ENCODE measurements around the gene LRRC45. TPM values are rescaled to one million over a fixed set of nuclear protein-coding genes. Genes with fewer than 3 reads are reported as not detected.

The LRRC45 gene
- total RNA-seq, 1 experiment from 2014 or later = 40.1 TPM

GRCh38 chr17:81993729-81994592, 29.1 kb upstream of the LRRC45 start:
- peaks cover 10 to 11% of the 10 kb centered on the region in 2 experiments; a peak in 3 of 4 replicates for H3K4me1 ChIP-seq (ENCODE audit: control insufficient read depth in 1 of 2, insufficient read depth in 2 of 2, low read length in 2 of 2)
- ChIA-PET RAD21 (ENCODE audit: low non-redundant PET in 1 of 2, low total read pairs in 2 of 2, uncharacterized antibody in 2 of 2, unreplicated experiment in 2 of 2) (no interaction called here), POLR2A (no interaction called here), CTCF (no interaction called here)
- no peaks in the 10 kb centered on the region for H3K9me3 ChIP-seq (ENCODE audit: control insufficient read depth in 1 of 2, insufficient read depth in 1 of 2, low read depth in 1 of 2, low read length in 2 of 2)
- no peak for DNase-seq (ENCODE audit: low read depth, low spot score)
- no peaks in the 10 kb centered on the region for H3K9me2 ChIP-seq (ENCODE audit: insufficient read depth)
- no peak overlapping the region for H3K4me3 ChIP-seq (replicated peaks in 1 of 2; ENCODE audit: low read depth in 1 of 2, low read length in 2 of 2)
- H3K79me2 ChIP-seq (ENCODE audit: insufficient read depth, low read length) = no peaks in the 10 kb centered on the region
- no peak overlapping the region for H2AFZ ChIP-seq (ENCODE audit: low read depth, low read length, poor library complexity, severe bottlenecking)
- ATAC-seq = no peak
- no peak overlapping the region for H3K9ac ChIP-seq (ENCODE audit: low read length)
- BruUV-seq (replicated peaks) = no TSS peak
- no peaks in the 10 kb centered on the region for H3K27me3 ChIP-seq (ENCODE audit: insufficient read depth, low read length)
- no peaks in the 10 kb centered on the region for H4K20me1 ChIP-seq (ENCODE audit: insufficient read depth)
- intact Hi-C loops (cut with micrococcal nuclease) = no loop called here
- H3K27ac ChIP-seq (ENCODE audit: low read depth, low read length) = no peak overlapping the region
- TF ChIP-seq TCF7L2 (IDR thresholded peaks at IDR 0.05; ENCODE audit: borderline replicate concordance, extremely low read depth, insufficient read depth, insufficient read length) (no peak), ZNF274 (IDR thresholded peaks at IDR 0.05; ENCODE audit: low read depth, low read length) (no peak), FOSL1 (IDR thresholded peaks at IDR 0.05; ENCODE audit: low read depth) (no peak), EGR1 (IDR thresholded peaks at IDR 0.05; ENCODE audit: low read depth) (no peak), EZH2phosphoT487 (IDR thresholded peaks at IDR 0.05; ENCODE audit: borderline replicate concordance) (no peak), ZBTB33 (IDR thresholded peaks at IDR 0.05; ENCODE audit: extremely low read depth, insufficient replicate concordance, low read length) (no peak), POLR2A (IDR thresholded peaks at IDR 0.05; ENCODE audit: borderline replicate concordance, extremely low read depth, insufficient read depth, insufficient read length) (no peak)
- no peaks in the 10 kb centered on the region; a peak in 1 of 4 replicates for H3K36me3 ChIP-seq (ENCODE audit: control insufficient read depth in 1 of 2, insufficient read depth in 2 of 2, low read length in 2 of 2)
- no peak overlapping the region for H3K4me2 ChIP-seq (ENCODE audit: low read length)
